ENCODE data around the gene L3MBTL3. TPM values are rescaled to one million over a fixed set of nuclear protein-coding genes. Genes with fewer than 3 reads are reported as not detected.

The L3MBTL3 gene
- total RNA-seq, result 13.1 TPM

DNA sequence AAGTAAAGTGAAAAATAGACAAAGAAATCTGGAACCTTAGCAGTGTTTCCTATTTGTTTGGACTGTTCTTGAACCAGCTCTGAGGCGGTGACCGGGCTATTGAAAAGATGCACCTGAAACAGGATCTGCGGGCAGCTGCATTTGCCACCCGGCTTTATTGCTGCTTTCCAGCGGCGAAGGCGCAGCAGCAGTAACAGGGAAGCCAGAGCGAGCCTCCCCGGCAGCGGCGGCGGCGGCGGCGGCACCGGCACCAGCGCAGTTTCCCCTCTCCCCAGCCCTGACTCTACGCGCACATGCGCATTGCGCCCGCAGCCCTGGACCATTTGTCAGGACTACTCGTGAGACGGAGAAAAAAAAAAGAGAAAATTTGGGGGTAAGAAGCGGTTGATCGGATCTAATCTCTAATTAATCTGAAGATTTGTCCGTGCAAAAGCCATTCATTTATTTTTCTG, at the start of gene L3MBTL3:
TSS of gene L3MBTL3 (plus strand) at position 290 of the 452 bp plus-strand sequence. CDS start 24,119 bp downstream, outside the sequence.

Other genes with a start within 250 kb of the L3MBTL3 start
- gene TMEM244, start 157.3 kb upstream of the L3MBTL3 start, total RNA-seq, result not detected
- gene SAMD3, start 204.4 kb downstream of the L3MBTL3 start, total RNA-seq, result 2.0 TPM

All from metanephros (tissue), 1 donor.